ENCODE results near the gene ARID5B. TPM values are rescaled to one million over a fixed set of nuclear protein-coding genes. Genes with fewer than 3 reads are reported as not detected.
A peak's percentile ranks its signal among the peaks of the same experiment; 100 is the strongest.
"Not testable (repeated sequence)": the region's sequence is repeated elsewhere in the genome, so short reads cannot be mapped to it uniquely, and the experiment has no call there.

The ARID5B gene
- total RNA-seq, 2 experiments from 2014 or later, result 49.2 to 51.3 TPM

DNA sequence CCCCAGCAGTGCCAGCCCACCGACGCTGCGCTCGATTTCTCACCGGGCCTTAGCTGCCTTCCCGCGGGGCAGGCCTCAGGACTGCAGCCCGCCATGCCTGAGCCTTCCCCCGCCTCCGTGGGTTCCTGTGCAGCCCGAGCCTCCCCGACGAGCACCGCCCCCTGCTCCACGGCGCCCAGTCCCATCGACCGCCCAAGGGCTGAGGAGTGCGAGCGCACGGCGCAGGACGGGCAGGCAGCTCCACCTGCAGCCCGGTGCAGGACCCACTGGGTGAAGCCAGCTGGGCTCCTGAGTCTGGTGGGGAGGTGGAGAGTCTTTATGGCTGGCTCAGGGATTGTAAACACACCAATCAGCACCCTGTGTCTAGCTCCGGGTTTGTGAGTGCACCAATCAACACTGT is 33.7 kb upstream of the ARID5B start:
- intact Hi-C loops (cut with DNase I, micrococcal nuclease); H3K27ac ChIP-seq (ENCODE audit: low read depth in 1 of 2, low read length in 2 of 2); ATAC-seq (ENCODE audit: poor library complexity); H3K9me3 ChIP-seq (ENCODE audit: control insufficient read depth in 1 of 2, insufficient read depth in 1 of 2, low read length in 2 of 2); H3K27me3 ChIP-seq (ENCODE audit: control insufficient read depth in 1 of 2, insufficient read depth in 2 of 2, low read length in 2 of 2); H3K4me1 Mint-ChIP-seq (ENCODE audit: low read depth); H3K36me3 ChIP-seq (ENCODE audit: insufficient read depth, low read length); H3K4me1 ChIP-seq (ENCODE audit: insufficient read depth, low read length); H3K9me3 Mint-ChIP-seq; H3K27me3 Mint-ChIP-seq; H3K36me3 Mint-ChIP-seq (ENCODE audit: low read depth): not testable (repeated sequence)
- Mint-ChIP-seq H3K4me3 (peak overlapping the region; percentile 79), H3K27ac (peak overlapping the region; percentile 78)
- peak; percentile 32 to 78 (median 56) for DNase-seq
- ChIA-PET POLR2A (interaction anchor here (0.5 to 2.7 kb wide), 10 partner anchors 14 to 316 kb away, joined by 3 to 12 read pairs (median 3); no protein-coding TSS in a partner anchor), CTCF (interaction anchor here (0.9 to 2.5 kb wide), 6 partner anchors 26 to 163 kb away, joined by 3 to 20 read pairs (median 3); partner anchors contain the start of gene ARID5B)
- H3K4me3 ChIP-seq (ENCODE audit: low read length), result peak overlapping the region; percentile 56

DNA sequence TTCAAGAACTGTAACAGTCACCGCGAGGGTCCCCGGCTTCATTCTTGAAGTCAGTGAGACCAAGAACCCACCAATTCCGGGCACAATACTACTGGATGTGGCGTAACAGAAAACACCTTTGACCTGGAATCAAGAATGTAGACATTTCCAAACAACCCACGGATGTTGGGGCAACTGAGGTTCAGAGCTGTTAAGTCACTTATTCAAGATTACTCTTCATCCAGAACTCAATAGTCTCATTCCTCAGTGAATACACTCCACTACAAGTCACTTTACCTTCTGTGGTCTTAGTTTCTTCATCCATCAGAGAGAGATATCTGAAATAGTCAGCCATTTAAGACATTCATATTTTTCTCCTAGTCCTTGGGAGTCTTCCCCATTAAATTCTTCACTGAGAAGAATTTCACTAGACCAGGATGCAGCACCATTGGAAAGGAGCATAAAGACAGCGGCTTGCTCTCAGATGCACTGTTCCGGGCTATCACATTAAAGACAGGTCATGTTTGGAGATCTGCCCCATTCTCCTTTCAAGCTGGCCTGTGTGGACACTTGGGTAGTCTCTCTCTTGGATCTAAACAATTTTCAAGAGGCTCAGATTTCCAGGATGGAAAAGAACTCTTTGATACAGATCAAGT is 32.3 kb upstream of the ARID5B start:
- Histone ChIP-seq H3K27me3 (ENCODE audit: control insufficient read depth in 1 of 2, insufficient read depth in 2 of 2, low read length in 2 of 2) (no peaks in the 10 kb centered on the region), H3K9me3 (ENCODE audit: control insufficient read depth in 1 of 2, insufficient read depth in 1 of 2, low read length in 2 of 2) (no peaks in the 10 kb centered on the region), H3K4me1 (ENCODE audit: insufficient read depth, low read length) (peaks cover 5% of the 10 kb centered on the region), H3K27ac (ENCODE audit: low read depth in 1 of 2, low read length in 2 of 2) (no peak overlapping the region), H3K36me3 (ENCODE audit: insufficient read depth, low read length) (no peaks in the 10 kb centered on the region), H3K4me3 (ENCODE audit: low read length) (no peak overlapping the region)
- DNase-seq (no peak), ATAC-seq (ENCODE audit: poor library complexity) (no peak)
- Mint-ChIP-seq H3K9me3 (no peaks in the 10 kb centered on the region), H3K27me3 (no peaks in the 10 kb centered on the region), H3K4me1 (ENCODE audit: low read depth) (no peaks in the 10 kb centered on the region), H3K4me3 (no peak overlapping the region), H3K36me3 (ENCODE audit: low read depth) (no peaks in the 10 kb centered on the region), H3K27ac (no peak overlapping the region)
- intact Hi-C loops (cut with DNase I, micrococcal nuclease), result no loop called here
- POLR2A ChIA-PET, result interaction anchor here (2.5 kb wide), 1 partner anchor 34 kb away, joined by 12 read pairs; no protein-coding TSS in a partner anchor
- TF ChIP-seq, protein P1, sequence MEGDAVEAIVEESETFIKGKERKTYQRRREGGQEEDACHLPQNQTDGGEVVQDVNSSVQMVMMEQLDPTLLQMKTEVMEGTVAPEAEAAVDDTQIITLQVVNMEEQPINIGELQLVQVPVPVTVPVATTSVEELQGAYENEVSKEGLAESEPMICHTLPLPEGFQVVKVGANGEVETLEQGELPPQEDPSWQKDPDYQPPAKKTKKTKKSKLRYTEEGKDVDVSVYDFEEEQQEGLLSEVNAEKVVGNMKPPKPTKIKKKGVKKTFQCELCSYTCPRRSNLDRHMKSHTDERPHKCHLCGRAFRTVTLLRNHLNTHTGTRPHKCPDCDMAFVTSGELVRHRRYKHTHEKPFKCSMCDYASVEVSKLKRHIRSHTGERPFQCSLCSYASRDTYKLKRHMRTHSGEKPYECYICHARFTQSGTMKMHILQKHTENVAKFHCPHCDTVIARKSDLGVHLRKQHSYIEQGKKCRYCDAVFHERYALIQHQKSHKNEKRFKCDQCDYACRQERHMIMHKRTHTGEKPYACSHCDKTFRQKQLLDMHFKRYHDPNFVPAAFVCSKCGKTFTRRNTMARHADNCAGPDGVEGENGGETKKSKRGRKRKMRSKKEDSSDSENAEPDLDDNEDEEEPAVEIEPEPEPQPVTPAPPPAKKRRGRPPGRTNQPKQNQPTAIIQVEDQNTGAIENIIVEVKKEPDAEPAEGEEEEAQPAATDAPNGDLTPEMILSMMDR (IDR thresholded peaks at IDR 0.05), result no peak
- CTCF ChIA-PET, result interaction anchor here (1.2 kb wide), 1 partner anchor 81 kb away, joined by 3 read pairs; no protein-coding TSS in a partner anchor

DNA sequence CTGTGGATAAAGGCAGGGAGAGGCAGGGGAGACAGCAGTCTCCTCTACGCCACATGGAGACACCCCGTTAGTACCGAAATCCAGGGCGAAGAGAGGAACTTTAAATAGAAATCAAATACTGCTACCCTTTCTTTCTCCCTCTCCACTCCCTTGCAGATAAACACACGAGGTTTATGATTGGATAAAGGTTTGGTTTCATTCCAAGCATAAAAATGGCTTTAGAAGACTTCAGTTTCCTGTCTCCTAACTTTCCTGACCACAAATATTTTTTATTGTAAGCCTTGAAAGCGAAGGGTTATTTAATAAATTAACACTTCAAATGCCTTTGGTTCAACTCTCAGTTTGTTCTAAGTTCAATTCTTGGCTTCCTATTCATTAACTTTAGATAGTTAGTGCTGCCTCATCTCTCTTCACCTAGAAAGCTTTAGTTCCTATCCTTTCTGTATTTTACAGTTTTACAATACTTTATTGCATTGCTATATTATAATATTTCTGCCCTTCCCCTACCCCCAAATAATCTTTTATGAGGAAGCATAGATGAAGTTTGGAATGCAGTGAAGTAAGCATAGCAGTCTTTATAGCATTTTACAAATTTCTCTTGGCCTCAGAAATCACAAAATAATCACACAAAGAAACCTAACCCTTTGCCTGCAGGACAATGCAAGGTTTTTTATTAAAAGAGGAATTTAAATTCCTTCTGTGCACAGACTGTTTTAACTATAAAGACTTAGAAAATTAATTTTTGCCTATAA is 31.5 kb upstream of the ARID5B start:
- H3K27ac ChIP-seq (ENCODE audit: low read depth in 1 of 2, low read length in 2 of 2), result no peak overlapping the region
- no peaks in the 10 kb centered on the region for H3K27me3 ChIP-seq (ENCODE audit: control insufficient read depth in 1 of 2, insufficient read depth in 2 of 2, low read length in 2 of 2)
- no peak overlapping the region for H3K4me3 ChIP-seq (ENCODE audit: low read length)
- Mint-ChIP-seq H3K36me3 (ENCODE audit: low read depth) (no peaks in the 10 kb centered on the region), H3K4me3 (no peak overlapping the region), H3K4me1 (ENCODE audit: low read depth) (no peaks in the 10 kb centered on the region), H3K27me3 (no peaks in the 10 kb centered on the region), H3K27ac (no peak overlapping the region), H3K9me3 (no peaks in the 10 kb centered on the region)
- DNase-seq (no peak), ATAC-seq (ENCODE audit: poor library complexity) (no peak)
- no peaks in the 10 kb centered on the region for H3K36me3 ChIP-seq (ENCODE audit: insufficient read depth, low read length)
- intact Hi-C loops (cut with DNase I, micrococcal nuclease), result loop anchor here in 1 of 2 experiments (5.0 kb wide), 1 partner anchor 123 kb away; no protein-coding TSS in a partner anchor
- peaks cover 5% of the 10 kb centered on the region for H3K4me1 ChIP-seq (ENCODE audit: insufficient read depth, low read length)
- ChIA-PET POLR2A (interaction anchor here (0.6 kb wide), 1 partner anchor 219 kb away, joined by 3 read pairs; no protein-coding TSS in a partner anchor), CTCF (no interaction called here)
- TF ChIP-seq, protein P1 (IDR thresholded peaks at IDR 0.05), result no peak
- no peaks in the 10 kb centered on the region for H3K9me3 ChIP-seq (ENCODE audit: control insufficient read depth in 1 of 2, insufficient read depth in 1 of 2, low read length in 2 of 2)
